Ishikawa (cell line): Measurements from ENCODE around the gene SLC6A18.

Experiments used
- CEBPB ChIP-seq: IDR thresholded peaks from 2 replicates; pipeline ENCODE4 v1.6.1; 2012
- CREB1 ChIP-seq: IDR thresholded peaks from 2 replicates; pipeline ENCODE4 v1.6.1; 2012; ENCODE audit warnings: low read depth
- EGR1 ChIP-seq: IDR thresholded peaks from 2 replicates; pipeline ENCODE4 v1.6.1; 2012
- EP300 ChIP-seq: IDR thresholded peaks from 2 replicates; pipeline ENCODE4 v1.6.1; 2012; ENCODE audit warnings: borderline replicate concordance
- FOXM1 ChIP-seq: IDR thresholded peaks from 2 replicates; pipeline ENCODE4 v1.6.1; 2012; ENCODE audit warnings: low read depth, borderline replicate concordance
- MAX ChIP-seq: IDR thresholded peaks from 2 replicates; pipeline ENCODE4 v1.6.1; 2012
- NFIC ChIP-seq: IDR thresholded peaks from 2 replicates; pipeline ENCODE4 v1.6.1; 2012
- RAD21 ChIP-seq: IDR thresholded peaks from 2 replicates; pipeline ENCODE4 v1.6.1; 2012; ENCODE audit warnings: low read depth
- REST ChIP-seq: IDR thresholded peaks from 2 replicates; pipeline ENCODE4 v1.6.1; 2012; ENCODE audit warnings: low read depth, mild to moderate bottlenecking
- TAF1 ChIP-seq: IDR thresholded peaks from 2 replicates; pipeline ENCODE4 v1.6.1; 2012; ENCODE audit warnings: low read depth, mild to moderate bottlenecking
- TCF12 ChIP-seq: IDR thresholded peaks from 2 replicates; pipeline ENCODE4 v1.6.1; 2012; ENCODE audit warnings: low read depth
- TEAD4 ChIP-seq: IDR thresholded peaks from 2 replicates; pipeline ENCODE4 v1.6.1; 2012
- USF1 ChIP-seq: IDR thresholded peaks from 2 replicates; pipeline ENCODE4 v1.6.1; 2012
- YY1 ChIP-seq: IDR thresholded peaks from 2 replicates; pipeline ENCODE4 v1.6.1; 2012; ENCODE audit warnings: low read depth
- ZBTB7A ChIP-seq: IDR thresholded peaks from 2 replicates; pipeline ENCODE4 v1.6.1; 2012; ENCODE audit warnings: low read depth

SLC6A18 gene

GRCh38 chr5:1252681-1253080, 27.5 kb downstream of the SLC6A18 start:
- TF ChIP-seq RAD21 (no peak), CREB1 (no peak), USF1 (no peak), ZBTB7A (no peak), REST (no peak), NFIC (no peak), EP300 (no peak), TCF12 (no peak), CEBPB (no peak), TEAD4 (no peak), TAF1 (no peak), MAX (no peak), FOXM1 (no peak), YY1 (no peak)

- TF ChIP-seq TEAD4 (no peak), CEBPB (no peak), MAX (no peak), TCF12 (no peak), TAF1 (no peak), ZBTB7A (no peak), FOXM1 (no peak), REST (no peak), EGR1 (no peak), RAD21 (no peak), USF1 (no peak)
These were observed 28.4 kb downstream of the SLC6A18 start for GRCh38 chr5:1253456-1254105.

GRCh38 chr5:1254196-1254595, 29.0 kb downstream of the SLC6A18 start:
- no peak for TF ChIP-seq USF1
- TF ChIP-seq EGR1 = no peak
- TF ChIP-seq CREB1 = no peak
- no peak for TF ChIP-seq TCF12
- no peak for TF ChIP-seq ZBTB7A

- TF ChIP-seq RAD21 (no peak), CREB1 (no peak), YY1 (no peak), FOXM1 (no peak), TAF1 (no peak), TCF12 (no peak), NFIC (no peak), TEAD4 (no peak), REST (no peak), EGR1 (no peak), CEBPB (no peak), ZBTB7A (no peak)
These were observed 29.9 kb downstream of the SLC6A18 start for GRCh38 chr5:1255081-1255561.
